SK-N-SH (cell line): Measurements from ENCODE around the gene CFAP91. TPM values are rescaled to one million over a fixed set of nuclear protein-coding genes. Genes with fewer than 3 reads are reported as not detected.

ENCODE experiments used
- CTCF ChIA-PET: fragments of 300-600, 350-600 bp; formaldehyde crosslinking; extraction: SDS; loops from one replicate; lab custom pipeline; 2021; lab: Yijun Ruan, JAX
- POLR2A ChIA-PET: fragments of 350-600 bp; sonication (Branson Sonifier 250); formaldehyde crosslinking; extraction: SDS; loops from one replicate; lab custom pipeline; 2020; ENCODE audit warnings: antibody characterized with exemption, inconsistent platforms; lab: Yijun Ruan, JAX
- DNase-seq: peaks from one replicate; pipeline ENCODE4 v3.0.0; 2012
- H2AFZ ChIP-seq: fragments of 200-600 bp; sonication (generic); 2 replicates; pipeline ENCODE4 v1.8.1; 2016; ENCODE audit warnings: antibody characterized with exemption, mild to moderate bottlenecking, low read depth
- H3F3A ChIP-seq: fragments of 200-600 bp; sonication (generic); replicated peaks from 2 replicates; pipeline ENCODE3; 2016; ENCODE audit warnings: antibody characterized with exemption, mild to moderate bottlenecking; ENCODE audit not compliant: insufficient read depth
- H3K27ac ChIP-seq, 2 experiments: fragments of 200-500 bp in 1 of 2; fragments of 200-600 bp in 1 of 2; sonication (Bioruptor generic) in 1 of 2; sonication (generic), shearing (Covaris generic) in 1 of 2; 2 replicates each; pipeline versions ENCODE4 v1.5.1 to v1.6.1; 2014 to 2016; ENCODE audit warnings: low read depth in 2 of 2, inconsistent platforms in 1 of 2, low read length in 1 of 2, mild to moderate bottlenecking in 1 of 2, mixed read lengths in 1 of 2
- H3K27me3 ChIP-seq: fragments of 200-600 bp; sonication (generic), shearing (Covaris generic); 2 replicates; pipeline ENCODE4 v1.6.1; 2016; ENCODE audit warnings: mixed run types; ENCODE audit not compliant: insufficient read depth
- H3K36me3 ChIP-seq, 2 experiments: fragments of 200-500 bp in 1 of 2; fragments of 200-600 bp in 1 of 2; sonication (Bioruptor generic) in 1 of 2; sonication (generic) in 1 of 2; replicated peaks in 1 of 2; 2 replicates each; pipeline versions ENCODE3 to v1.5.1; 2014 to 2016; ENCODE audit warnings: low read length in 1 of 2, mild to moderate bottlenecking in 1 of 2; ENCODE audit not compliant: insufficient read depth in 2 of 2, control insufficient read depth in 1 of 2
- H3K4me1 ChIP-seq, 2 experiments: fragments of 200-500 bp in 1 of 2; fragments of 200-600 bp in 1 of 2; sonication (Bioruptor generic) in 1 of 2; sonication (generic), shearing (Covaris generic) in 1 of 2; 2 replicates each; pipeline versions ENCODE4 v1.5.1 to v1.6.1; 2014 to 2016; ENCODE audit warnings: low read depth in 1 of 2, low read length in 1 of 2, mixed run types in 1 of 2; ENCODE audit not compliant: insufficient read depth in 2 of 2, control insufficient read depth in 1 of 2
- H3K4me2 ChIP-seq: fragments of 200-600 bp; sonication (generic), shearing (Covaris generic); 2 replicates; pipeline ENCODE4 v1.6.1; 2017; ENCODE audit warnings: mixed run types
- H3K4me3 ChIP-seq, 2 experiments: fragments of 200-500 bp in 1 of 2; fragments of 200-600 bp in 1 of 2; sonication (Bioruptor generic) in 1 of 2; sonication (generic), shearing (Covaris generic) in 1 of 2; 2 replicates each; pipeline versions ENCODE4 v1.5.1 to v1.8.1; 2014 to 2016; ENCODE audit warnings: low read depth in 2 of 2, inconsistent platforms in 1 of 2, low read length in 1 of 2, mild to moderate bottlenecking in 1 of 2, mixed read lengths in 1 of 2, moderate library complexity in 1 of 2
- H3K79me2 ChIP-seq: fragments of 200-600 bp; sonication (generic); 2 replicates; pipeline ENCODE4 v1.8.1; 2017; ENCODE audit warnings: mild to moderate bottlenecking; ENCODE audit not compliant: insufficient read depth
- H3K9ac ChIP-seq: fragments of 200-600 bp; sonication (generic); 2 replicates; pipeline ENCODE4 v1.6.1; 2017; ENCODE audit warnings: mixed run types
- H3K9me2 ChIP-seq: fragments of 200-600 bp; sonication (generic); 2 replicates; pipeline ENCODE4 v1.6.1; 2017; ENCODE audit warnings: mixed run types
- H3K9me3 ChIP-seq: fragments of 200-600 bp; sonication (generic); 2 replicates; pipeline ENCODE4 v1.6.1; 2017; ENCODE audit warnings: mixed run types, mild to moderate bottlenecking, moderate library complexity
- H4K20me1 ChIP-seq: fragments of 200-600 bp; sonication (generic); 2 replicates; pipeline ENCODE4 v1.6.1; 2017; ENCODE audit warnings: mild to moderate bottlenecking, mixed run types; ENCODE audit not compliant: insufficient read depth
- ELF1 ChIP-seq: IDR thresholded peaks from 2 replicates; pipeline ENCODE4 v1.4.0; 2012
- EP300 ChIP-seq, 2 experiments: IDR thresholded peaks; 2 replicates each; pipeline versions ENCODE4 v1.4.0 to v1.6.1; 2012; ENCODE audit warnings: borderline replicate concordance in 1 of 2, low read depth in 1 of 2, low read length in 1 of 2
- FOXM1 ChIP-seq: IDR thresholded peaks from 2 replicates; pipeline ENCODE4 v1.4.0; 2012; ENCODE audit warnings: low read depth, mild to moderate bottlenecking
- MEF2A ChIP-seq: IDR thresholded peaks from 2 replicates; pipeline ENCODE4 v1.4.0; 2012; ENCODE audit warnings: low read depth, borderline replicate concordance
- POLR2AphosphoS5 ChIP-seq: IDR thresholded peaks from 2 replicates; pipeline ENCODE4 v1.6.1; 2012; ENCODE audit warnings: low read depth, low read length
- REST ChIP-seq: IDR thresholded peaks from 2 replicates; pipeline ENCODE4 v1.6.1; 2012; ENCODE audit warnings: mild to moderate bottlenecking, low read depth, low read length, moderate library complexity
- RFX5 ChIP-seq: IDR thresholded peaks from 2 replicates; pipeline ENCODE4 v1.6.1; 2012; ENCODE audit warnings: mild to moderate bottlenecking, improper control_type of control experiment, low read length
- RXRA ChIP-seq: IDR thresholded peaks from 2 replicates; pipeline ENCODE4 v1.4.0; 2012; ENCODE audit warnings: low read depth, mild to moderate bottlenecking, borderline replicate concordance
- SMC3 ChIP-seq: IDR thresholded peaks from 2 replicates; pipeline ENCODE4 v1.6.1; 2012; ENCODE audit warnings: low read depth, low read length, improper control_type of control experiment
- TAF1 ChIP-seq: IDR thresholded peaks from 2 replicates; pipeline ENCODE4 v1.6.1; 2012; ENCODE audit warnings: low read depth, mild to moderate bottlenecking, low read length, moderate library complexity, borderline replicate concordance
- TCF12 ChIP-seq: IDR thresholded peaks from 2 replicates; pipeline ENCODE4 v1.4.0; 2012
- USF1 ChIP-seq: IDR thresholded peaks from 2 replicates; pipeline ENCODE4 v1.4.0; 2012; ENCODE audit warnings: low read depth, borderline replicate concordance
- YY1 ChIP-seq: IDR thresholded peaks from 2 replicates; pipeline ENCODE4 v1.4.0; 2012; ENCODE audit warnings: low read depth, mild to moderate bottlenecking
- WGBS: methylation state at CpG from one replicate; pipeline ENCODE4 v1.1.6; 2017; ENCODE audit warnings: low lambda C conversion rate; 5-methylcytosine and 5-hydroxymethylcytosine counted together
- polyA plus RNA-seq, 3 experiments: library from polyadenylated mRNA; depleted of rRNA; stranded (reverse); fragments of >200 nt; gene quantifications; 2 replicates each; pipeline ENCODE4 v1.2.3, GENCODE V29; 2012
- TF ChIP-seq, protein P1 (sequence below): IDR thresholded peaks from 2 replicates; pipeline ENCODE4; 2012

Gene CFAP91
- polyA plus RNA-seq, 1 of the 3 experiments (the other 2 are of a cell fraction) = 3.7 TPM

DNA sequence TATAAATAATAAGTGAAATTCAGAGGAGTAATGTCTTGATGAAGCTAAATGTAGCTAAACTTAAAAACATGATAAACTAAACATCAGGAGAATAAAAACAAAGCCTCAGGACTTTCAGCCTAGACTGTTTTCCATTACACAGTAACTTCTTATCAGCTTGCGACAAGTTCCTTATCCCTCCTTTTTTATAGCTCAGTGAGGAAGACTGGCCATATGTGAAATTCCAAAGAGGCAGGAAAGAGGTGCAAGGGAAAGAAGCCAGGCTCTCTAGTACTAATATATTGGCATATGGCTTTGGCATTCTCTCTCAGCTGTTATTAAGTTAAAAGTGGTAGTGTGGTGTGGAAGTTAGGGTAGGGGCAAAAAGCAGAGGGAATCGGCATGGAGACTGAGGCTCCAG lies 30.0 kb upstream of the CFAP91 start:
- no peaks in the 10 kb centered on the region for H4K20me1 ChIP-seq
- H3K4me1 ChIP-seq = peaks cover 8 to 14% of the 10 kb centered on the region in 2 experiments; a peak in 3 of 4 replicates
- H3K36me3 ChIP-seq = peaks cover 8 to 11% of the 10 kb centered on the region in 2 experiments
- H3K9me3 ChIP-seq = no peaks in the 10 kb centered on the region
- no peaks in the 10 kb centered on the region for H3K27me3 ChIP-seq
- H2AFZ ChIP-seq = no peak overlapping the region
- 93% methylated on average over 2 of the region's 2 CpGs for WGBS
- H3K79me2 ChIP-seq = peaks cover 8% of the 10 kb centered on the region; the same call in 1 of the 2 replicates
- POLR2A ChIA-PET = interaction anchor here (0.9 kb wide), 1 partner anchor 10 kb away, joined by 3 read pairs; no protein-coding TSS in a partner anchor
- CTCF ChIA-PET = interaction anchor here (1.1 to 2.0 kb wide), 6 partner anchors 8 to 398 kb away, joined by 3 to 12 read pairs (median 4); no protein-coding TSS in a partner anchor
- no peaks in the 10 kb centered on the region for H3K9me2 ChIP-seq
- no peak overlapping the region for H3K4me3 ChIP-seq
- no peaks in the 10 kb centered on the region for H3F3A ChIP-seq
- peak overlapping the region in 1 of 2 experiments; percentile 25; a peak in 2 of 4 replicates for H3K27ac ChIP-seq
- H3K9ac ChIP-seq = no peak overlapping the region
- no peak for DNase-seq
- no peak overlapping the region for H3K4me2 ChIP-seq
- no peak for TF ChIP-seq USF1
- no peak for TF ChIP-seq SMC3
- no peak for TF ChIP-seq ELF1
- no peak for TF ChIP-seq TCF12
- no peak for TF ChIP-seq POLR2AphosphoS5
- no peak for TF ChIP-seq RXRA
- TF ChIP-seq MEF2A = no peak
- no peak for TF ChIP-seq YY1
- no peak for TF ChIP-seq EP300 (IDR thresholded peaks at IDR 0.05; ENCODE audit: borderline replicate concordance in 1 of 2, low read depth in 1 of 2, low read length in 1 of 2)
- TF ChIP-seq, protein P1, sequence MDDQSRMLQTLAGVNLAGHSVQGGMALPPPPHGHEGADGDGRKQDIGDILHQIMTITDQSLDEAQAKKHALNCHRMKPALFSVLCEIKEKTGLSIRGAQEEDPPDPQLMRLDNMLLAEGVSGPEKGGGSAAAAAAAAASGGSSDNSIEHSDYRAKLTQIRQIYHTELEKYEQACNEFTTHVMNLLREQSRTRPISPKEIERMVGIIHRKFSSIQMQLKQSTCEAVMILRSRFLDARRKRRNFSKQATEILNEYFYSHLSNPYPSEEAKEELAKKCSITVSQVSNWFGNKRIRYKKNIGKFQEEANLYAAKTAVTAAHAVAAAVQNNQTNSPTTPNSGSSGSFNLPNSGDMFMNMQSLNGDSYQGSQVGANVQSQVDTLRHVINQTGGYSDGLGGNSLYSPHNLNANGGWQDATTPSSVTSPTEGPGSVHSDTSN = no peak
- TF ChIP-seq FOXM1 = no peak
- TF ChIP-seq TAF1 = no peak
- no peak for TF ChIP-seq REST
- no peak for TF ChIP-seq RFX5
- TF ChIP-seq, all 33 proteins: peak for 0
